GM19328 (cell line): Measurements from ENCODE around the gene SLC22A23.

Experiments used
- ATAC-seq: cut with Tn5 transposase; IDR thresholded peaks from one replicate; pipeline ENCODE4 v1.9.1; 2021; ENCODE audit warnings: mild to moderate bottlenecking, moderate library complexity; ENCODE audit not compliant: unreplicated experiment

Gene SLC22A23

DNA sequence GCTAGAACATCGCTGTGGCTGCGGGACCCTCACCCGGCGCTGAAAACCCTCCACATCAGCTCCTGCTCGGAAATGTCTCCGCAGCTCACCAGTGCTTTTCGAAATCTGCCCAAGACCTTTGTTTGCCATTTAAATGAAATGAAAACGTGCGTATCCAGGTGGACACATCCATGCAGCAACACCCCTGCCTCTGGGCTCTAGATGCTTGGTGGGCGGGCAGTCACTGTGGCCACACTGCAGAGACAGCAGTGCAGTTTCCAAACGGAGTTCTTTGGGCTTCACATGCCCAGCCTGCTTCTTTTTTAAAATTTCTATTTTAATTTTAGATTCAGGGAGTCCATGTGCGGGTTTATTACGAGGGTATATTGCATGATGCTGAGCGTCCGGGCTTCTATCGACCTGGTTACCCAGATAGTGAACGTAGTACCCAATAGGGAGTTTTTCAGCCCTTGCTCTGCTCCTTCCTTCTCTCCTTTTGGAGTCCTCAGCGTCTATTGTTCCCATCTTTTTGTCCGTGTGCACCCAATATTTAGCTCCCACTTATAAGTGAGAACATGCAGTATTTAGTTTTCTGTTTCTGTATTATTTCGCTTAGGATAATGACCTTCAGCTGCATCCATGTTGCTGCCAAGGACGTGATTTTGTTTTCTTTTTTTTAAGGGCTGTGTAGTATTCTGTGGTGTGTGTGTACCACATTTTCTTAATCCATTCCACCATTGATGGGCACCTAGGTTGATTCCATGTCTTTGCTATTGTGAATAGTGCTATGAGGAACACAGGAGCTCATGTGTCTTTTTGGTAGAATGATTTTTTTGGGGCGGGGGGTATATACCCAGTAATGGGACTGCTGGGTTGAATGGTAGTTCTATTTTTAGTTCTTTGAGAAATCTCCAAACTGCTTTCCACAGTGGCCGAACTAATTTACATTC is 224.6 kb downstream of the SLC22A23 start:
- no peak for ATAC-seq

DNA sequence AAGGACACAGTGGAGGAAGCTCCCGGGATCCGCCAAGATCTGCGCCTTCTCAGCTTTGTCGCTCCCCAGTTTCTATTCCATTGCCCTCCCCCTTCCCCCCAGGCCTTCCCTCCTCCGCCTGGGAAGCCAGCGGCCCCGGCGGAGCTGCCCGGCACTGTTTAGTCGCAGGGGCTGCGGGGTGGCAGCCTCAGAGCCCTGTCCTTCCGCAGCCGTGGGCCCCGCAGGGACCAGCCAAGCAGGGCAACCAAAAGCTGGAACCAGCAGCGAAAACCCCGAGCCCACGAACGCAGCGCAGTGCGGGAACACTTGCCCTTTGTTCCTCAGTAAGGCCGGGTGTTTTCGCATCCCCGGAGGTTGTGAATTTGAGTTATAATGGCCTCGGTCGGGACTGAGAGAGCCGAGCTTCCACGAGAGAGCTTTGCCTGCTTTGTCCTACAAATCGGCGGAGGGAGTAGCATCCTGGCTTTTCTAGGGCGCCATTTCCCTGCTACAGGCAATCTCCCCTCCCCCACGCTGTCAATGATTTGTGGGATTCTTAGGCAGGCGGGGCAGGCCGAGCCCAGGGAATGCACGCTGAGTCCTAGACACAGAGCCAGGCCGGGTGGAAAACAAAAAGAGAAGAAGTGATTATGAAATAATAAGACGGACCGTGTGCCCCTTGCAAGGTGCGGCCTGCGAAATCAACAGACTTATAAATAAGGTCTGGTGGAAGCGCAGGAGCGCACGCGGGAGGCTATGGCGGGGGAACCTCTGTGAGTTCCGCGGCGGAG is 225.4 kb downstream of the SLC22A23 start:
- ATAC-seq = no peak

DNA sequence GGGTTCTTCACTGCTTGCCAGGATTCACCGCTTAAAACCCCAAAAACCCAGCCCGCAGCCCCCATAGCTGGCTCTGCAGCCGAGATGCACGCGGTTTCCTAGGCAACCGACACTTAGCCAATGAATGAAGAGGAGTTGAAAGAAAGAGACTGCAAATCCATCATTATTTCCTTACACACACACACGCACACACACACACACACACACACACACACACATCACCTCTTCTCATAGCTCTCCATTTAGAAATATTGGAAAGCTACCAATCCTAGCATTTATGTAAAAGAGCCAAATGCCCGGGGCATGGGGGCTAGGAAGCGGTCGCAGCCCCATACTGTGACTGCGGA is 226.0 kb downstream of the SLC22A23 start:
- ATAC-seq = no peak

DNA sequence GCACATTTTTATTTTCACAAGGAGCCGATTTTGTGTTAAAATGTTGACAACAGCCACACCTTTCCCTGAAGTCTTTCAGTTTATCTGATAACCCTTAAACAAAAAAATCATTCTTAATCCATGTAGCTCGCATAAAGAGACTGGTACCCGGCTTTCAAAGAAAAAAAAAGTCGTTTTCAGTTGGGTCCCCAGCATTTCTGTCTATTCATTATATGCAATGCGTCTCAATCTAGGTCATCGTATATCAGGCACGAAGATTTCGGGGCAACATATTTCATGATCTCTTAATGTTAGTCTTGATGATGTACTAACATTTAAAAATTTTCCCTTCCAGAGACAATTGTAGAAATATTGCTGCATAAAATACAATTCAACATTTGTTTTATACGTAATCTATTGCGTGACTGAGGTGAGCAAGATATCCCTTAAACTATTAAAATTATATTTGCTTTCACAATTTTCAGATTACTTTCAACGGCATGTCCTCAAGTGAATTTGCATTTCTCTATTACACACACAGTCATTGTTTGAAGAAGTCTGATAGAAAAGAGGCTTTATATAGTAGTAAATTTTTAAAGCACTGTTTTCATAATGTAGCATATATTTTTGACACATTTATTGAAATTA is 226.5 kb downstream of the SLC22A23 start:
- ATAC-seq = no peak

DNA sequence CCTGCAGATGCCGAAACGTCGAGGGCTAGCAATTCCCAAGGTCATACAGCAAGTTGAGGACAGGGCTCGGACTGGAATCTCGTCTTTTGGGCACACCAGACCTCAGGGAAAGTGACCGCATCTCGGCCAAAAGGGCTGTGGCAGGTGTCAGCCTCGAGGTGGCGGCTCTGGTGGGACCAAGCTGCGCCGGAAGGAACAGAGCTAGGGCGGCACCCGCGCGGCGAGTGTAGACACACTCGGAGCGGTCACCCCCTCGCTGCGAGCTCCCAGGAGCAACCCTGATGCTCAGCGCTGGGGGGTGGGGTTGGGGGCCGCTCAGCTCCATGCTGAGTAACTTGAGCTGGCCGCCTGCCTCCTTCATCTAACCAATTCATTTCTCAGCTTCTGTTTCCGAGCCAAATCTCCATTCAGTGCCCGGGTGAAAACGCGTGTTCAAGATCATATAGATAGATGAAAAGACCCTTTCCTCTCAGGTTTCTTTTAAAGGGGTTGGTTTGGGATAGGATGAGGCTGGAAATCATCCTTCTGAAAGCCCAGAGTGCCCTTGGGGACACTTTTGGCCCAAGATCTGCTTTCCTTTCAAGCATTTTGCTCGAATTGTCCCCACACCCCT is 227.2 kb downstream of the SLC22A23 start:
- ATAC-seq = no peak

DNA sequence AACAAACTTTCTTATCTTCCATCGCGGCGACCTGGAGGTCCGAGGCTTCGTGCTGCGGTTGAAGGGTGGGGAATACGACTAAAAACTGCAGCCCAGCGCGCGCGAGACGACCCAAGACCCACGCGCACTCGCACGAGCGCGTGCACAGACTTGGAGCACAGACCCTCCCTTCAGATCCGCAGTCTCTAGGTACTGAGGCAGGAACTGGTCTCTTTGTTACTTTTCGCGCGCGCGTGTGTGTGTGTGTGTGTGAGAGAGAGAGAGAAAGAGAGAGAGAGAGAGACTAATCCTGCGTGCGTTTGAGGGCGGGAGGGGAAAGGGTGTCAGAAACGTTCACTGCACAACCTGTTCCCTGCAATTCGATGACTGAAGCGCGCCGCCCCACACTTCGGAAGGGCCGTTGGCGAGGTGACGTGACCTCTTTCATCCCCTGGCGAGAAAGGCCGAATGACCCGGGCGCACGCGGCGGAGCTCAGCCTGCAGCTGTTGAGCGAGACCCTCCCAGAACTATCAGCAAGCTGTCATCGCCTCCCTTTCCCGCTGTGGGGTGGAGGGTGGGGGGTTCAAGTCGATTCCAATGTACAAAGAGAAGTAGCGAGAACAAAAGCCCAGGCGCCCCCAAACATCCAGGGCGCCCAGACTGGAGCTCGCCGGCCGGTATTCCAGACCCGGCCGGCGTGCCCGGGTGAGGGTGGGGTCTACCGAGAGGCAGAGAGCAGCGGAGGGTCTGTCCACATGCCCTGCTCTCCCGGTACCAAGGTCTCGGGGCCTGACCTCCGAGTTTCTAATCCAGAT is 227.9 kb downstream of the SLC22A23 start:
- no peak for ATAC-seq

DNA sequence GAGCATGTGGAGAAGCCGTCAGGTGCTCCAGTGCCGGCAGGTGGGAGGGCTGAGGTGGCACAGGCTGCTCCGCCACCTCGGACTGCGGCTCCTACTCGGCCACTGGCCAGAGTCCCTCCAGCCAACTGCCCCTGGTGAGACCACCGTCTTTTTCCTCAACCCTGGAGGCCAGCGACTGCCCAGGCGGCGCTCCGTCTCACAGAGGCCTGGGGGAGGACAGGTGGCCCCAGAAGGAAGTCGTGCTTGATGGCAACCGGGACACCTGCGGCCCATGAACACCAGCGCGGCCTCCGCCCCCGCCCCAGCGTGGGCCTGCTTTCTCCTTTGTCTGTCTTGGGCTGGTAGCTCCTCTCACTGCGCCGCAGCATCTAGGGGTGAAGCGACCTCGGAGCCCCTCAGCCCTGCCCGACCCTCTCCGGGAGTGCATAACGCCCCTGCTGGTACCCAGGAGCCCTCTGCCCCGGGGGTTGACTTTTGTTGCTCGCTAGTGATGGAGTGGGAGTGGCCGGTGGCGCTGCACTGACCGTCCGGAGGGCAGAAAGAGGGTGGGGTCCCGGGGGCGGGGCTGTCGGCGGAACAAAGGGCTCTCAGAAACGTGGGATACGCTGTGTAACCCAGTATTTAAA is 228.7 kb downstream of the SLC22A23 start:
- ATAC-seq = no peak

DNA sequence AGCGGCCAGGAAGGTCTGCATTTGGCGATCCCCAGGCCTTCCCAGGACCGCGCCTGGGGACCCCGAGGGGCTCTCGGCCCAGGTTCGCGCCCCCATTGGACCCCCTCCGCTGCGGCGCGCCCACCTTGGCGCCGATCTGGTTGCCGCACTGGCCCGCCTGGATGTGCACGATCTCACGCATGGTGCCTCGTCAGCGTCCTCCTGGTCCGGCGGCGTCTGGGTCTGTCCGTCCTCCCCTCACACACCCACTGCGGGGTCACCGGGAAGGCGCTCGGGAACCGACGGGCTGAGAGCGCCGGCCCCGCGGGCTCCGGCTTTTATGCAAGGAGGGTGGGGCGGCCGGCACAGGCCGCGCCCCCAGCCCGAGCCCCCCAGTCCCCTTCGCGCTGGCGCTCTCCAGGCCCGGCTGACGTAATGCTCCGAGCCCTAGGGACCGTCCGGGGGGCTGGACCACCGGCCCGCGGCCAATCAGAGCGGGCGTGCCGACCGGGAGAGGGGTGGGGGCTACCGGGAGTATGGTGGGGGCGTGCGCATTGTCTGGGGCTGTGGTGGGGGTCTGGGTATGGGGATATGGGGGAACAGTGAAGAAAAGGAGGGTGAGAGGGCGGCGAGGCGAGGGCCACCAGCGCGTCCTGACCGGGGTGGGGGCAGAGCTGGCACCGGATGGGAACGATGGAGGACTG is 229.3 kb downstream of the SLC22A23 start, which contains the start of gene TUBB2B:
TSS of gene TUBB2B (minus strand) at position 291 of the 683 bp plus-strand sequence. CDS start at position 181, 110 bp downstream.
- no peak for ATAC-seq

DNA sequence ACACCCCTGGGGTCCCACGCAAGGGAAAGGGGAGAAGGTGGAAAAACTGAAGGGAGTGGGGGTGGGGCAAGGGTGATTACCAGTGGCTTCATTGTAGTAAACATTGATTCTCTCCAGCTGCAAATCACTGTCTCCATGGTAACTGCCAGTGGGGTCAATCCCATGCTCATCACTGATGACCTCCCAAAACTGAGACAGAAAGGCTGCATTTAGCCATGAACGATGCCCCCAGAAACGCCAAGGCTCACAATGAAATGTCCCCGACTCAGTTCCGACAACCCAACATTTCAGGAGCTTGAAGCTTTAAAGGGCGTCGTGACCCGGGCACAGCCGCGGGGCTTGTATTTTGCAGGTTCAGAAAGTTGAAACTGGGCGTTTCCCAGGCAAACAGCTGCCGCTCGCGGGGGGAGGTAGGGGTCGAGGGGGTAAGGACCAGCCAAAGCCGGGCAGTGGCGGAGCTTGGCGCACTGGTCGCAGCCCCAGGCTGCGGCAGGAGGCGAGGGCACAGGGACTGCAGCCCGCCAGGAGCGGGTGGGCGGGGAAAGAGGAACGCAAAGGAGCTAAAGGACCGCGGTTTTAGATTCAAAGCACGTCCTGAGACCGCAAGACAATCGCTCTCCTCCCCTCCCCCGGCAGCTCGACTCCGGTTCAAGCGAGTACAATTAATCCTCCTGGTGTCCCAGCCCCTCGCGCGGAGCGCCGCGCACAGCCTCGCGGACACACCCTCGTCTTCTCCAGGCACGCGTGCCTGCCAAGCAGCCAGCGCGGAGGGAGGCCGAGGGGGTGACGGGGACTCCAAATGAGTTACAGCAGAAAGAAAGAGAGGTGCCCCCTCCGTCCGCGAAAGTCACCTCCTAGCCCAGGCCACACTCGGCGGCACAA is 230.1 kb downstream of the SLC22A23 start:
- no peak for ATAC-seq

DNA sequence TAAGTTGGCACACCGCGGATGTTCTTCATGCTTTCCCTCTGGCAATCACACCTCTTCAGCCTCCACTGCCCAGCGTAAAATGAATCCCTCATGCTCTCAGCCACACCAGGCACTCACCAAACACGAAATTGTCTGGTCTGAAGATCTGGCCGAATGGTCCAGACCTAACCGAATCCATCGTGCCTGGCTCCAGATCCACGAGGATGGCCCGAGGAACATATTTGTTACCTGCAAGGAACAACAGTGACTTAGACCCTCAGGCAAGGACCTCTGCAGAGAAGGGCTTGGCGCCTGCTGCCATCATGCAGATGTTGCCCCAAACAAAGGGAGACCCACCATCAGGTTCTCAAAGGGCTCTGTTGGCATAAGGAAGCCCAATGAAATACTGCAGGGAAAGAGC is 230.8 kb downstream of the SLC22A23 start:
- no peak for ATAC-seq

DNA sequence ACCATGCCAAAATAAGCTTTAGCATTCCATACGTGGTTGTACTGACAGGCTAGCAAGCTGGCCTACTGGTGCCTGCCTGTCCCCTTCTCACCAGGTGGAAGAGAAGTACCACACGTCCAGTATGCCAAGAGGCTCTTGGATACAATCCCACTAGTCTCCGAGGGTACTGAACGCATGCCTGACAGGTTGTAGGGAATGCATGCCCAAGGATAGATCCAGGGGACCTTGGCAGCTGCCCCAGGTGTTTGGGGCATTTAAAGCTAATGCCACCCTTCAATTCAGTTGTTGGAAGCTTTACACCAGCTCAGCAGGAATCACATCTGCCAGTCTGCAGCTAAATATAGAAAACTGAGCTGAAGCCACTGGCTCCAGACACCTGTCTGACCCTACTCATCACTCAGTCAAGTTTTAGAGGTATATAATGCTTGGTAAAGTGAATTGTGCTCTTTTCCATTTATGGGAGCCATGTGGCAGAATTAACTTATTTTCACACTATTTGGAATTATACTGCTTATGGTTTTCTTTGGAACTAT is 234.3 kb downstream of the SLC22A23 start:
- ATAC-seq = no peak

DNA sequence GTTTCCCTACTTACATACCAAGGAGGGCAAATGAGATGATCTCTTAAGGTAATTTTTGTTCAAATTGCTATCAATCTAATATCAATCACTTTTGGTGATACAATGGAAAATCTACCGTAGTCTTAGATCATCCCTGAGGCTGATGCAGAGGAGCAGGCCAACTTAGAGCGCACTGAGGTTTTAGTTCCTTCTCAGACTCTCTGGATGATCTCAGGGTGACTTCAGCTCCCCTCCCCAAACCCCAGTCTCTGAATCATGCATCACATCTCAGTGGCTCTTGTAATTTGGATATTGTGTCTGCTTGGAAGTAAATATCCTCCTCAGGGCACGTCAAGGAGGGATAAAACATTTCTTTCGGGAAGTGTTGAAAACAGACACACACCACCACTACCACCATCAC is 235.3 kb downstream of the SLC22A23 start:
- no peak for ATAC-seq

DNA sequence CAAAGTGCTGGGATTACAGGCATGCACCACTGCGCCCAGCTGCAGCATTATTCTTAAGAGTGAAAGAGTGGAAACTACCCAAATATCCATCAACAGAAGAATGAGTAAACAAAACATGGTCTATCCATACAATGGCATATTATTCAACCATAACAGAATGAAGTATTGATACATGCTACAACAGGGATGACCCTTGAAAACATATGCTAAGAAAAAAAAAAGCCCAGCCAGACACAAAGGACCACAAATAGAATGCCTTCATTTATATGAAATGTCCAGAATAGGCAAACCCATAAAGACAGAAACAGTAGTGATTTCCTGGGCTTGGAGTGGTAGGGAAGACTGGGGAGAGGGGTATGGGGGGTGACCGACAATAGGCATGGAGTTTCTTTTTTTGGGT is 236.5 kb downstream of the SLC22A23 start:
- ATAC-seq = no peak
